Measurements from ENCODE around the gene KASH5.

DNA sequence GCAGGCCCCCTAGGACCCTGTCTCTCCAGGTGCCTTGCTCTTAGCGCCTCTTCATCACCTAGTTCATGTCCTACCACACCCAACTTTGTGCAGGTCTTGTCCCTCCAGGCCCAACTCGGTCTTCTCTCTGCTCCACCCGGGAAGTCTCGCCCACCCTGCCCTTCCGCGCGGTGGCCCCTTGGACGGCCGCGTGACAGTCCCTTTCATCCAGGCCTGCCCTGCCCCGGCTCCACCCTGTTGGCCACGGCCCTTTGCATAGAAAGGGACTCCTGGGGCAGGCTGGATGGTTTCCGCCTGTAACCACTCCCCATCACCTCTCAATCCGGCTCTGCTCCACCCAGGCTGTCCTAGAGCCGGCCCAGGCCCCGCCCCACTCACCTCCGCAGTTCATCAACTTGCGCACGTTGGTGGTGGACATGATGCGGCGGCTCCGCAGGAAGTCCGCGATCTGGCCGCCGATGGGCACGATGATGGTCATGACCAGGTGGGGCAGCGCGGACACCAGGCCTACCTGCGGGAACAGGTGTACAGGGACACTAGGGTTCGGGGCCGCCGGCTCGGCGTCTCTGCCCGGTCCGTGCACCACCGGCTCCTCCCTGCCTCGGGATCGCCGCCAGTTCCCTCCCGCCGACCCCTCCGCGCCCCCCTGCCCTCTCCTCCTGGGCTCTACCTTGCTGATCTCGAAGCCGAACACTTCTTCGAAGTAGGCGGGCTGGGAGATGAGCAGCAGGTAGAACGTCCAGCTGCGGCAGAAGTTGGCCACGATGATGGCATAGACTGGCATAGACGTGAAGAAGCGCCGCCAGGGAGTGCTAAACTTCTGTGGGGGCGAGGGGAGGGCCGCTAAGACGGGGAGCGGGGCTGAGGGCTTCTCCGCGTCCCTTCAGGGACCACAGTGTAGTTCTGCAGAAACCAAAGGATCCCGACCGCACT, 44.4 kb downstream of the KASH5 start:
- TF ChIP-seq EZH2 (IDR thresholded peaks at IDR 0.05) (no peak), POLR2AphosphoS5 (IDR thresholded peaks at IDR 0.05; ENCODE audit: borderline replicate concordance, low read depth, low read length) (no peak)

All from SK-N-MC (cell line).